ENCODE results near the gene ARRDC5. TPM values are rescaled to one million over a fixed set of nuclear protein-coding genes. Genes with fewer than 3 reads are reported as not detected.

ARRDC5 gene
- total RNA-seq, 2 experiments from 2014 or later = 0.12 TPM; not detected in 1

DNA sequence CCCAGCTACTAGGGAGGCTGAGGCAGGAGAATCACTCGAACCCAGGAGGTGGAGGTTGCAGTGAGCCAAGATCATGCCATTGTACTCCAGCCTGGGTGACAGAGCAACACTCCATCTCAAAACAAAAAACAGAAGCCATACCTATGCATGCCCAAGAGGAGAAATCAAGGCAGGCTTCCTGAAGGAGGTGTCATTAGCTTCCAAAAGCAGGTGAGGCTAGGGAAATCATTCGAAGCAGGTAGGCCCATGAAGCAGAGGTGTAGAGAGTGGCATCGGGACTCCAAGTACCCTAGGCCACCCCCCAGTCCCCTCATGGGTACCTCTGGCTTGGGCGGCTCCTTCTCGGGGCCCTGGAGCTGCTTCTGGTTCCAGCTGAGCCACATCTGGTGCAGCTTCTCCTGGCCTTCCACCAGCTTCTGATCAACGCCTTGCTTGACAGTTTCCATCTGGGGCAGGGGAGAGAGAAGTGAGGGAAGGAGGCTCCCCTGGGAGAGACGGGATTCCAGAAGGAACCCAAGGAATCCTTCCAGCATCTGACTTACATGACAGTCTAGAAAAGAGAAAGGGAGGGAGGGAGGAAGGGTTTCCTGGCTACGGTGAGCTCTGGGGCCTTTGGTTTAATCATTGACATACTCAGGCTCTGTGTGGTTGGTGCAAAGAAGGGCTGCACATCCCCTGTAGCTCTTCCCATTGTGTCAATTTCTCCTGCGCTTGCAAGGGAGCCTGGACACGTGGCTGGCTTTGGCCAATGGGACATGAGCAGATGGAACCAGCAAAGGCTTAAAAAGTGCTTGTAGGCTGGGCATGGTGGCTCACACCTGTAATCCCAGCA, 58.1 kb downstream of the ARRDC5 start:
- Mint-ChIP-seq H3K27ac (no peak overlapping the region), H3K4me1 (ENCODE audit: low read depth) (peaks cover 19% of the 10 kb centered on the region), H3K36me3 (peaks cover 16% of the 10 kb centered on the region), H3K27me3 (no peaks in the 10 kb centered on the region), H3K9me3 (no peaks in the 10 kb centered on the region), H3K4me3 (no peak overlapping the region)
- CTCF ChIA-PET = interaction anchor here (0.7 to 14.2 kb wide), 5 partner anchors 9 to 205 kb away, joined by 3 to 395 read pairs (median 3); partner anchors contain the start of gene FEM1A
- no peak for DNase-seq
- intact Hi-C loops (cut with micrococcal nuclease) = no loop called here
- POLR2A ChIA-PET = no interaction called here

GRCh38 chr19:4843647-4843965, 59.1 kb downstream of the ARRDC5 start:
- DNase-seq = no peak
- CTCF ChIA-PET = interaction anchor here (0.7 to 14.2 kb wide), 6 partner anchors 8 to 206 kb away, joined by 3 to 395 read pairs (median 4); partner anchors contain the start of gene FEM1A
- intact Hi-C loops (cut with micrococcal nuclease) = no loop called here
- Mint-ChIP-seq H3K36me3 (peaks cover 22% of the 10 kb centered on the region), H3K4me3 (no peak overlapping the region), H3K9me3 (no peaks in the 10 kb centered on the region), H3K27ac (no peak overlapping the region), H3K27me3 (no peaks in the 10 kb centered on the region), H3K4me1 (ENCODE audit: low read depth) (peaks cover 19% of the 10 kb centered on the region)
- POLR2A ChIA-PET = interaction anchor here (0.6 kb wide), 1 partner anchor 1392 kb away, joined by 4 read pairs; no protein-coding TSS in a partner anchor

Small RNAs within 50 kb of the gene (microRNA-seq; reads per million reads assigned to microRNA genes)
- 1.2 reads per million for gene MIR4747 (ENCODE audit: borderline microRNAs expressed, borderline number of aligned reads, borderline replicate concordance)

Other genes with a start within 250 kb of the ARRDC5 start
- gene MYDGF, start 232.6 kb downstream of the ARRDC5 start, total RNA-seq = 10 to 100 TPM; 72.9 to 74.7 TPM
- gene DPP9, start 179.1 kb downstream of the ARRDC5 start, total RNA-seq = 10 to 100 TPM; 54.8 to 57.5 TPM
- gene FEM1A, start 111.2 kb downstream of the ARRDC5 start, total RNA-seq = 1 to 10 TPM; 9.2 to 9.3 TPM
- 10 to 100 TPM; 24.0 to 25.4 TPM for gene TICAM1, start 71.2 kb downstream of the ARRDC5 start, total RNA-seq
- gene PLIN3, start 35.2 kb downstream of the ARRDC5 start, total RNA-seq = 10 to 100 TPM; 36.6 to 37.7 TPM
- 100 to 1,000 TPM; 118 to 119 TPM for gene UHRF1, start 6.6 kb upstream of the ARRDC5 start, total RNA-seq
- gene KDM4B, start 66.2 kb upstream of the ARRDC5 start, total RNA-seq = 10 to 100 TPM; 19.2 to 20.6 TPM

Data from activated CD4-positive, alpha-beta memory T cell treated with anti-CD3 and anti-CD28 coated beads for 36 hours (primary cell).